GM19035 (cell line): ENCODE measurements around the gene NDUFA7.
"Not testable (repeated sequence)": the region's sequence is repeated elsewhere in the genome, so short reads cannot be mapped to it uniquely, and the experiment has no call there.

Experiments
- ATAC-seq: cut with Tn5 transposase; IDR thresholded peaks from one replicate; pipeline ENCODE4 v1.9.1; 2021; ENCODE audit not compliant: unreplicated experiment

The NDUFA7 gene

DNA sequence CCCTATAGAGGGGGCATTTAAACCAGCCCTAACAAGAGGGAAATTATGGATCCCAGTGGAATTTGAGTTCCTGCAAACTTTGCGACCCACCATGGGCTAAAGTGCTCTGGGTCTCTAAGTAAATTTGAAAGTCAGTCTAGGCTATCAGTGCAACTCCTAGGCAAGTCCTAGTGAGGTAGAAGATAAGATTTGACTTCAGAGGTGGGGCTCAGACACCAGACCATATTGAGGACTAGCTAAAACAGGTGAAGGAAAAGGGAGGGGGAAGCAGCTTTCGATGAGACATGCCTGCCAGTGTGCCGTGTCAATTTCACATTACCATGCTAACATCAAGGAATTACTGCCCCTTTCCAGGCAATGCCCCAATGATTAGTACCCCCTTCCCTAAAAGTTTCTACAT lies 51.5 kb downstream of the NDUFA7 start:
- no peak for ATAC-seq

DNA sequence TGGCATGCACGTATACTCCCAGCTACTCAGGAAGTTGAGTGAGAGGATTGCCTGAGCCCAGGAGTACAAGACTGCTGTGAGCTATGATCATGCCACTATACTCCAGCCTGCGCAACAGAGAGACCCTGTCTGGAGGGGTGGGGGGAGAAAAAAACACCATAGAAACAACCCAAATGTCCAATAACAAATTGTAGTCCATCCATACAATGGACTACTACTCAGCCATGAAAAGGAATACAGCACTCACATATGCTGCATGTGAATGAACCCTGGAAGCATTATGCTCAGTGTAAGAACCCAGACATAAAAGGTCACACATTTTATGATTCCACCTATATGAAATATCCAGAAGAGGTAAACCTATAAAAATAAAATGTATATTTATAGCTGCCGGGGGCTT lies 55.3 kb downstream of the NDUFA7 start:
- ATAC-seq = no peak

DNA sequence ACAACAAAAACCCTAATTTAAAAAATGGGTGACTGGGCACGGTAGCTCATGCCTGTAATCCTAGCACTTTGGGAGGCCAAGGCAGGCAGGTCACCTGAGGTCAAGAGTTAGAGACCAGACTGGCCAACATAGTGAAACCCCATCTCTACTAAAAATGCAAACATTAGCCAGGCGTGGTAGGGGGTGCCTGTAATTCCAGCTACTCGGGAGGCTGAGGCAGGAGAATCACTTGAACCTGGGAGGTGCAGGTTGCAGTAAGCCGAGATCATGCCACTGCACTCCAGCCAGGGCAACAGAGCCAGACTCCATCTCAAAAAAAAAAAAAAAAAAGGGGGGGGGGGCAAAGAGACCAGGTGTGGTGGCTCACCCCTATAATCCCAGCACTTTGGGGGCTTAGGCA lies 56.9 kb downstream of the NDUFA7 start:
- not testable (repeated sequence) for ATAC-seq

DNA sequence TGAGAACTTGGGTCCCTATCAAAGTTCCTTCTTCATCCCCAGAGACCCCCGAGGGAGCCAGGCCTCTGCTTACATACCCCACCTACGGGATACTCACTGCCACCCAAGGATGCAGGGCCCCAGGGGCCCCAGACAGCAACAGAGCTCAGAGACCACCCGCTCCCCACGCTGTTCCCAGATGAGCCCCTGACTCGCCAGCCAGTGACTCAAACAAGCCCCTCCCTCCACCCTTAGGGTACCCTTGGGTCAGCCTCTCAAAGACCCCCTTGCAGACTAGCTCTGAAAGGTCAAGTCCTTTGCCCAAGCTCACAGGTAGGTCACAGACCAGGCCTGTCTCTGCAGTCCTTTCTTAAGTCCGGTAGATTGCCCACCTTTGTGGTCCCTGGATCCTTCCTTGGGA lies 58.7 kb downstream of the NDUFA7 start:
- no peak for ATAC-seq

DNA sequence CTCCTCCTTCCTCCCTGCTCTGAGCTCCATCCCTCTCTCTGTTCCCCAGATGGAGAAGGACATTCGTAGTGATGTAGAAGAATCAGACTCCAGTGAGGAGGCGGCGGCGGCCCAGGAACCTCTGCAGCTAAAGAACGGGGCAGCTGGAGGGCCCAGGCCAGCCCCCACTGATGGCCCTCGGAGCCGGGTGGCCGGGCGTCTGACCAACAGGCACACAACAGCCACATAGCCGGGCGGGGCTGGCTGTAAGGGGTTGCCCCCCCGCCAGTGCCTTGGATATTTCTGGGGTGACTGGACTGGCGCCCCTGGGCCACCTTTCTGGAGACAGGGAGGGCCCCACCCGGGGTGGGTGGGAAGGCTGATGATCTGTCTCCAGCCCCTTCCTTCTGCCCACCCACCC lies 59.3 kb downstream of the NDUFA7 start:
- no peak for ATAC-seq

DNA sequence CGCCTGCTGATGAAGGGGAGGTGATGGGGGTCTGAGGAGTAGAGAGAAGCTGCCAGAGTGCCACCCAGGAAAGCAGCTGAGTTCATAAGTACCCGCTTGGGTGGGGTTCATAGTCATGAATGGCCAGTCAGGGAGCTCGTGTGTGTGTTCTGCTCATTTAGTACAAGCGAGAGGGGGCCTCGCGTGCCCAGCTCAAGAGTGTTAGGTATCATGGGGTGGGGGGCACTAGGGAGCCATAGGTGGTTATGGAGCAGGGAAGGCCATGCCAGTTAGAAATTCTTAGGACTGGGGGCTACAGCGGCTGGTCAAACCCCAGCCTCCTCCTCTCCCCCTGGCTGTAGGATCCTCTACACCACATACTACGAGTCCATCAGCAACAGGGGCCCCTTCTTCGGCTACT lies 59.8 kb downstream of the NDUFA7 start:
- no peak for ATAC-seq
